Trophoblast cell (in vitro differentiated cells and primary cell): ENCODE data around the gene MYH11.

Source experiments
- DNase-seq, 2 donors: peaks; one replicate each; pipeline ENCODE4 v3.0.0-alpha.2; 2016
- H2AFZ ChIP-seq: 2 replicates; pipeline ENCODE4 v1.6.1; 2013; ENCODE audit warnings: low read length, moderate library complexity, mild to moderate bottlenecking; ENCODE audit not compliant: insufficient read depth, poor library complexity
- H2AK5ac ChIP-seq: 2 replicates; pipeline ENCODE4 v1.6.1; 2013; ENCODE audit warnings: mild to moderate bottlenecking, low read length
- H2BK120ac ChIP-seq: 2 replicates; pipeline ENCODE4 v1.6.1; 2013; ENCODE audit warnings: low read length, mild to moderate bottlenecking, moderate library complexity; ENCODE audit not compliant: insufficient read depth, poor library complexity
- H2BK12ac ChIP-seq: 2 replicates; pipeline ENCODE4 v1.6.1; 2013; ENCODE audit warnings: mild to moderate bottlenecking, low read length, moderate library complexity
- H2BK5ac ChIP-seq: 2 replicates; pipeline ENCODE4 v1.6.1; 2013; ENCODE audit warnings: low read length, low read depth, moderate library complexity, mild to moderate bottlenecking; ENCODE audit not compliant: poor library complexity
- H3K14ac ChIP-seq: 2 replicates; pipeline ENCODE4 v1.6.1; 2013; ENCODE audit warnings: mild to moderate bottlenecking, low read length
- H3K18ac ChIP-seq: 2 replicates; pipeline ENCODE4 v1.6.1; 2013; ENCODE audit warnings: mild to moderate bottlenecking, low read length
- H3K23ac ChIP-seq: 2 replicates; pipeline ENCODE4 v1.6.1; 2013; ENCODE audit warnings: low read length
- H3K27ac ChIP-seq: 2 replicates; pipeline ENCODE4 v1.5.1; 2013; ENCODE audit warnings: low read depth, mild to moderate bottlenecking, inconsistent platforms, low read length, moderate library complexity
- H3K27me3 ChIP-seq: 2 replicates; pipeline ENCODE4 v1.6.1; 2013; ENCODE audit warnings: inconsistent platforms, mild to moderate bottlenecking, low read length, moderate library complexity; ENCODE audit not compliant: insufficient read depth
- H3K36me3 ChIP-seq, 2 experiments: 1 replicate in 1 of 2; 2 replicates in 1 of 2; pipeline ENCODE4 v1.6.1; 2013; ENCODE audit warnings: low read length in 2 of 2, mild to moderate bottlenecking in 2 of 2, moderate library complexity in 1 of 2; ENCODE audit not compliant: insufficient read depth in 2 of 2, control insufficient read depth in 1 of 2
- H3K4ac ChIP-seq: 2 replicates; pipeline ENCODE4 v1.6.1; 2013; ENCODE audit warnings: low read depth, mild to moderate bottlenecking, low read length, moderate library complexity
- H3K4me1 ChIP-seq, 2 experiments: 1 replicate in 1 of 2; 2 replicates in 1 of 2; pipeline ENCODE4 v1.6.1; 2013; ENCODE audit warnings: low read length in 2 of 2, mild to moderate bottlenecking in 2 of 2, moderate library complexity in 1 of 2; ENCODE audit not compliant: insufficient read depth in 2 of 2, control insufficient read depth in 1 of 2
- H3K4me2 ChIP-seq: 2 replicates; pipeline ENCODE4 v1.6.1; 2013; ENCODE audit warnings: inconsistent platforms, mild to moderate bottlenecking, low read length, moderate library complexity
- H3K4me3 ChIP-seq: 2 replicates; pipeline ENCODE4 v1.5.1; 2013; ENCODE audit warnings: mild to moderate bottlenecking, low read depth, low read length, inconsistent platforms
- H3K79me1 ChIP-seq: one replicate; pipeline ENCODE4 v1.6.1; 2013; ENCODE audit warnings: low read length
- H3K79me2 ChIP-seq: 2 replicates; pipeline ENCODE4 v1.6.1; 2013; ENCODE audit warnings: low read length, mild to moderate bottlenecking; ENCODE audit not compliant: control insufficient read depth, insufficient read depth, poor library complexity
- H3K9ac ChIP-seq: 2 replicates; pipeline ENCODE4 v1.6.1; 2013; ENCODE audit warnings: mild to moderate bottlenecking, low read length
- H3K9me3 ChIP-seq: 2 replicates; pipeline ENCODE4 v1.6.1; 2013; ENCODE audit warnings: low read depth, mild to moderate bottlenecking, control low read depth, inconsistent platforms, low read length; ENCODE audit not compliant: insufficient read depth
- H4K12ac ChIP-seq: 2 replicates; pipeline ENCODE4 v1.6.1; 2013; ENCODE audit warnings: low read depth, mild to moderate bottlenecking, low read length, moderate library complexity
- H4K8ac ChIP-seq: 2 replicates; pipeline ENCODE4 v1.6.1; 2013; ENCODE audit warnings: low read depth, mild to moderate bottlenecking, low read length, moderate library complexity
- H4K91ac ChIP-seq: one replicate; pipeline ENCODE4 v1.6.1; 2013; ENCODE audit warnings: low read depth, mild to moderate bottlenecking, low read length, moderate library complexity
- WGBS: extraction: QIAGEN DNeasy Blood & Tissue Kit; methylation state at CpG from one replicate; pipeline ENCODE4 v1.1.7; 2013; ENCODE audit warnings: missing lambda C conversion rate; ENCODE audit not compliant: insufficient read length, insufficient coverage; ENCODE audit errors: extremely low coverage; 5-methylcytosine and 5-hydroxymethylcytosine counted together

The MYH11 gene

DNA sequence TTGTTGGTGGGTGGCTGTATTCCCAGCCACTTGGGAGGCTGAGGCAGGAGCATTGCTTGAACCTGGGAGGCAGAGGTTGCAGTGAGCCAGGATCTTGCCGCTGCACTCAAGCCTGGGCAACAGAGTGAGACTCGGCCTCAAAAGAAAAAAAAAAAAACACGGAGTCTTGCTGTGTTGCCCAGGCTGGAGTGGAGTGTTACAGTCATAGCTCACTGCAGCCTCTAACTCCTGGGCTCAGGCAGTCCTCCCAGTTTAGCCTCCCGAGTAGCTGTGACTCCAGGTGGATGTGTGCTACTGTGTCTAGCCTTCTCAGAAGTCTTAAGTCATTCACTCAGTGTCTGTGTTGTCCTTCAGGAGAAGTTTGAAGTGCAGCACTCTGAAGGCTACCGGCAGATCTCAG lies 179.4 kb downstream of the MYH11 start:
- Histone ChIP-seq H2BK5ac (no peak overlapping the region), H3K27me3 (no peaks in the 10 kb centered on the region), H3K27ac (no peak overlapping the region), H3K4ac (no peak overlapping the region), H4K8ac (no peak overlapping the region), H2BK120ac (no peak overlapping the region), H3K4me2 (no peak overlapping the region), H2AK5ac (no peak overlapping the region), H3K14ac (no peak overlapping the region), H3K9me3 (no peaks in the 10 kb centered on the region), H4K12ac (no peak overlapping the region), H3K9ac (no peak overlapping the region), H3K79me2 (no peaks in the 10 kb centered on the region), H3K79me1 (no peaks in the 10 kb centered on the region), H3K36me3 (peaks cover 23 to 32% of the 10 kb centered on the region in 2 experiments), H2BK12ac (no peak overlapping the region), H4K91ac (no peak overlapping the region), H3K18ac (no peak overlapping the region), H3K23ac (no peak overlapping the region), H3K4me3 (no peak overlapping the region), H3K4me1 (no peaks in the 10 kb centered on the region), H2AFZ (no peak overlapping the region)
- WGBS: no CpG with 5 or more reads among the region's 5 CpGs
- DNase-seq: no peak

DNA sequence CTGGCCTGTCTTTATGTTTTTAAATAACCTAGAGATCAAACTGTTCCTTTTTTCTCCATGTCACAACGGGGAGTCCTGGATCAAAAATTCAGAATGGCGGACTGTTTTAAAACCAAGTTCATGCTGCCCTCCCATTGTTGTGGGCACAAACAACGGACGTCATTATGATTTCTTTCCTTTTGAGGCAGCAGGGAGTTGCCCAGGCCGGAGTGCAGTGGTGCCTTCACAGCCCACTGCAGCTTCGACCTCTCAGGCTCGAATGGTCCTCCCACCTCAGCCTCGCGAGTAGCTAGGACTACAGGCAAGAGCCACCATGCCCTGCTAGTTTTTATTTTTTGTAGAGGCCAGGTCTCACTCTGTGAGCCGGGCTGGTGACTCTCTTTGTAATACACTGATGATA lies 180.3 kb downstream of the MYH11 start:
- Histone ChIP-seq H3K14ac (no peak overlapping the region), H4K91ac (no peak overlapping the region)

GRCh38 chr16:15674571-15674970 lies 182.3 kb downstream of the MYH11 start:
- Histone ChIP-seq H4K12ac (no peak overlapping the region), H3K36me3 (peaks cover 21 to 35% of the 10 kb centered on the region in 2 experiments), H4K8ac (no peak overlapping the region)

More for the DNA sequence above, 180.3 kb downstream of the MYH11 start:
- Histone ChIP-seq H3K4ac (no peak overlapping the region), H3K9me3 (no peaks in the 10 kb centered on the region), H3K18ac (no peak overlapping the region), H3K79me2 (no peaks in the 10 kb centered on the region), H2AK5ac (no peak overlapping the region), H3K4me2 (no peak overlapping the region), H3K36me3 (peaks cover 23 to 33% of the 10 kb centered on the region in 2 experiments), H3K27ac (no peak overlapping the region), H4K8ac (no peak overlapping the region), H4K12ac (no peak overlapping the region), H3K4me3 (no peak overlapping the region), H3K27me3 (no peaks in the 10 kb centered on the region), H3K4me1 (no peaks in the 10 kb centered on the region), H2BK12ac (no peak overlapping the region), H3K9ac (no peak overlapping the region), H2AFZ (no peak overlapping the region), H3K79me1 (no peaks in the 10 kb centered on the region), H3K23ac (no peak overlapping the region), H2BK5ac (no peak overlapping the region), H2BK120ac (no peak overlapping the region)
- no CpG with 5 or more reads among the region's 10 CpGs for WGBS
- DNase-seq: no peak

DNA sequence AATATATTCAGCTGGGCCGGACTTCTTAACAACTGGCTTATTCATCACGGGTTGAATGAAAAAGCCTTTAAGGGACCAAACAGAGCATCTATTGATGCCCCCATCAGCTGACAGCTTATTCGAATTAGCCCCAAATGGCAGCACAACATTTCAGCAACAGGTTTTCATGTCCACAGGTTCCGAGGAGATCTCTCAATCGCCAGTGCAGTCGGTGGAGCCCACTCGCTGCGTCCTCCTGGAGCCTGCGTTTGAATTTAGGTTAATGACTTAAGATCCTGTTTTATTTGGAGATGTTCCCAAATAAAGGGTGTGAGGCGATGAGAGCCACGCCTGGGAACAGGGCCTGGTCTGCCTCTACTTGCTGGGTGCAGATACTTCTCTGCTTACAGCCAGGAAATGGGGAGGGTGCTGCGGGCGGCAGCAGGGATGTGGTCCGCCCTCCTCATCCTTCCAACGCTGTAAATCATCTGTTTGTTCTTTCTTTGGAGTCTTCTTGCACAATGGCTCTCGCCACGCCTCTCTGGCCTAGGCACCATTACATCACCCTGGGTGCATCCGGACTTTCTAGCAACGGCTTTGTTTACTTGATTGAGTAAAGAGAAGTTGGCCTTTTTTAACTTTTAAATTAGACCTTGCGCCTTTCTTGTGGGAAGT lies 184.2 kb downstream of the MYH11 start:
- Histone ChIP-seq H4K8ac (no peak overlapping the region), H3K23ac (no peak overlapping the region), H3K79me2 (no peaks in the 10 kb centered on the region), H4K91ac (no peak overlapping the region), H3K18ac (no peak overlapping the region), H2BK5ac (no peak overlapping the region), H3K9ac (no peak overlapping the region), H4K12ac (no peak overlapping the region), H3K4ac (no peak overlapping the region), H3K27me3 (no peaks in the 10 kb centered on the region), H3K4me2 (no peak overlapping the region), H2AK5ac (no peak overlapping the region), H2AFZ (no peak overlapping the region), H3K4me1 (no peaks in the 10 kb centered on the region), H2BK12ac (no peak overlapping the region), H3K14ac (no peak overlapping the region), H3K27ac (no peak overlapping the region), H3K4me3 (no peak overlapping the region), H3K79me1 (no peaks in the 10 kb centered on the region), H2BK120ac (no peak overlapping the region), H3K9me3 (no peaks in the 10 kb centered on the region), H3K36me3 (peaks cover 23 to 36% of the 10 kb centered on the region in 2 experiments)
- no CpG with 5 or more reads among the region's 20 CpGs for WGBS
- peak; percentile 95 to 98 for DNase-seq

More at GRCh38 chr16:15674571-15674970, 182.3 kb downstream of the MYH11 start:
- H2AFZ ChIP-seq: no peak overlapping the region
- H3K4me2 ChIP-seq: no peak overlapping the region
- H2AK5ac ChIP-seq: no peak overlapping the region
- H3K27me3 ChIP-seq: no peaks in the 10 kb centered on the region
- no peak overlapping the region for H2BK12ac ChIP-seq
- DNase-seq: no peak
- H3K23ac ChIP-seq: no peak overlapping the region
- H2BK5ac ChIP-seq: no peak overlapping the region
- H2BK120ac ChIP-seq: no peak overlapping the region
- H3K79me2 ChIP-seq: no peaks in the 10 kb centered on the region
- H3K4me1 ChIP-seq: no peaks in the 10 kb centered on the region
- no peaks in the 10 kb centered on the region for H3K9me3 ChIP-seq
- H3K4me3 ChIP-seq: no peak overlapping the region
- H3K14ac ChIP-seq: no peak overlapping the region
- H3K18ac ChIP-seq: no peak overlapping the region
- no peaks in the 10 kb centered on the region for H3K79me1 ChIP-seq
- WGBS: no CpG with 5 or more reads among the region's 7 CpGs
- no peak overlapping the region for H4K91ac ChIP-seq
- no peak overlapping the region for H3K27ac ChIP-seq
- no peak overlapping the region for H3K9ac ChIP-seq
- H3K4ac ChIP-seq: no peak overlapping the region
